OCI-LY3 (cell line): ENCODE results near the gene ZNF544.

Experiments
- CTCF ChIP-seq: fragments of 200-600, 300-600 bp; sonication (generic); IDR thresholded peaks from 2 replicates; pipeline ENCODE4 v1.5.1; 2014; ENCODE audit warnings: antibody characterized with exemption, low read length, low read depth
- EZH2phosphoT487 ChIP-seq: fragments of 200-600 bp; shearing (Covaris generic); IDR thresholded peaks from 2 replicates; pipeline ENCODE4 v1.6.1; 2018; ENCODE audit warnings: antibody characterized with exemption, mixed run types, low read depth

GRCh38 chr19:58229255-58229639 lies 533 bp downstream of the ZNF544 start:
- peak; percentile 36 for TF ChIP-seq CTCF
- TF ChIP-seq EZH2phosphoT487, result no peak
